OCI-LY3 (cell line): ENCODE measurements around the gene SMYD3.

ENCODE experiments used
- H2AFZ ChIP-seq: fragments of 200-600, 300-600 bp; shearing (Covaris generic); 2 replicates; pipeline ENCODE4 v1.6.0; 2014; ENCODE audit warnings: antibody characterized with exemption, low read depth, low read length
- H3K27ac ChIP-seq: fragments of 200-600, 300-600 bp; sonication (generic); 2 replicates; pipeline ENCODE4 v1.5.1; 2014; ENCODE audit warnings: mild to moderate bottlenecking, low read length, moderate library complexity, mixed read lengths
- H3K27me3 ChIP-seq: fragments of 200-600, 300-600 bp; sonication (generic); 2 replicates; pipeline ENCODE4 v1.6.1; 2014; ENCODE audit warnings: low read depth, low read length, mixed read lengths
- H3K36me3 ChIP-seq: fragments of 200-600, 300-600 bp; sonication (generic); replicated peaks from 2 replicates; pipeline ENCODE3; 2014; ENCODE audit warnings: low read depth, low read length, mixed read lengths
- H3K4me1 ChIP-seq: fragments of 300-600, 200-600 bp; sonication (generic); 2 replicates; pipeline ENCODE4 v1.6.1; 2014; ENCODE audit warnings: low read length, mixed read lengths
- H3K4me2 ChIP-seq: fragments of 200-600, 300-600 bp; sonication (generic); 2 replicates; pipeline ENCODE4 v1.6.1; 2014; ENCODE audit warnings: low read length, mixed read lengths
- H3K4me3 ChIP-seq: fragments of 300-600, 200-600 bp; sonication (generic); 2 replicates; pipeline ENCODE4 v1.5.1; 2014; ENCODE audit warnings: antibody characterized with exemption, mild to moderate bottlenecking, low read length, moderate library complexity
- H3K79me2 ChIP-seq: fragments of 300-600, 200-600 bp; shearing (Covaris generic); 2 replicates; pipeline ENCODE4 v1.6.1; 2014; ENCODE audit warnings: mild to moderate bottlenecking, low read length, mixed read lengths
- H3K9ac ChIP-seq: fragments of 300-600, 200-600 bp; shearing (Covaris generic); 2 replicates; pipeline ENCODE4 v1.6.0; 2014; ENCODE audit warnings: mild to moderate bottlenecking, low read length, moderate library complexity
- H3K9me3 ChIP-seq: fragments of 200-600, 300-600 bp; shearing (Covaris generic); 2 replicates; pipeline ENCODE4 v1.6.1; 2014; ENCODE audit warnings: low read length, mixed read lengths; ENCODE audit not compliant: insufficient read depth
- H4K20me1 ChIP-seq: fragments of 200-600, 300-600 bp; sonication (generic); 2 replicates; pipeline ENCODE4 v1.6.1; 2016; ENCODE audit warnings: low read length, mixed read lengths; ENCODE audit not compliant: insufficient read depth
- CTCF ChIP-seq: fragments of 200-600, 300-600 bp; sonication (generic); IDR thresholded peaks from 2 replicates; pipeline ENCODE4 v1.5.1; 2014; ENCODE audit warnings: antibody characterized with exemption, low read length, low read depth
- EZH2phosphoT487 ChIP-seq: fragments of 200-600 bp; shearing (Covaris generic); IDR thresholded peaks from 2 replicates; pipeline ENCODE4 v1.6.1; 2018; ENCODE audit warnings: antibody characterized with exemption, mixed run types, low read depth

The SMYD3 gene

GRCh38 chr1:246005067-246005466, 502.0 kb downstream of the SMYD3 start:
- TF ChIP-seq EZH2phosphoT487: no peak
- no peak for TF ChIP-seq CTCF
- no peak overlapping the region for H2AFZ ChIP-seq
- H3K4me2 ChIP-seq: no peak overlapping the region
- no peaks in the 10 kb centered on the region for H3K9me3 ChIP-seq
- H3K4me1 ChIP-seq: peaks cover 22% of the 10 kb centered on the region
- H3K79me2 ChIP-seq: no peaks in the 10 kb centered on the region
- no peak overlapping the region for H3K9ac ChIP-seq
- no peaks in the 10 kb centered on the region for H3K36me3 ChIP-seq
- H3K4me3 ChIP-seq: no peak overlapping the region
- H4K20me1 ChIP-seq: peaks cover 6% of the 10 kb centered on the region; the same call in 1 of the 2 replicates
- H3K27me3 ChIP-seq: no peaks in the 10 kb centered on the region
- H3K27ac ChIP-seq: no peak overlapping the region

GRCh38 chr1:246004301-246004700, 502.8 kb downstream of the SMYD3 start:
- H4K20me1 ChIP-seq: peaks cover 8% of the 10 kb centered on the region; the same call in 1 of the 2 replicates
- H3K27ac ChIP-seq: no peak overlapping the region
- H3K9me3 ChIP-seq: no peaks in the 10 kb centered on the region
- no peak overlapping the region for H3K9ac ChIP-seq
- no peak overlapping the region for H3K4me3 ChIP-seq
- TF ChIP-seq CTCF: no peak
- no peak for TF ChIP-seq EZH2phosphoT487
- H2AFZ ChIP-seq: no peak overlapping the region
- H3K36me3 ChIP-seq: no peaks in the 10 kb centered on the region
- H3K4me1 ChIP-seq: peaks cover 30% of the 10 kb centered on the region
- H3K4me2 ChIP-seq: no peak overlapping the region
- no peaks in the 10 kb centered on the region for H3K79me2 ChIP-seq
- no peaks in the 10 kb centered on the region for H3K27me3 ChIP-seq

DNA sequence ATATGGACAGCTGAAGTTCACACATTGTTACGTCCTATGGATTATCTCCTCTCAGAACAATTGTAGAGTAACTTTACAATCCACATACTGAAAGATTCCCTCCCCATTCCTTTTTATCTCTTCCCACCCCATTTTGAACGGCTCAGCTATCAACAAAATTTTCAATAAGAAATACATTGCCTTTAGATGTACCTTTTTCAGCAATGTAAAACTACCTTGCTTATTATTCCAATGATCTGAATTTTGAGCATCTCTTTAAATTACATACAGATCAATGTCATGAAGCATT, 503.7 kb downstream of the SMYD3 start:
- TF ChIP-seq EZH2phosphoT487: no peak
- no peak for TF ChIP-seq CTCF

DNA sequence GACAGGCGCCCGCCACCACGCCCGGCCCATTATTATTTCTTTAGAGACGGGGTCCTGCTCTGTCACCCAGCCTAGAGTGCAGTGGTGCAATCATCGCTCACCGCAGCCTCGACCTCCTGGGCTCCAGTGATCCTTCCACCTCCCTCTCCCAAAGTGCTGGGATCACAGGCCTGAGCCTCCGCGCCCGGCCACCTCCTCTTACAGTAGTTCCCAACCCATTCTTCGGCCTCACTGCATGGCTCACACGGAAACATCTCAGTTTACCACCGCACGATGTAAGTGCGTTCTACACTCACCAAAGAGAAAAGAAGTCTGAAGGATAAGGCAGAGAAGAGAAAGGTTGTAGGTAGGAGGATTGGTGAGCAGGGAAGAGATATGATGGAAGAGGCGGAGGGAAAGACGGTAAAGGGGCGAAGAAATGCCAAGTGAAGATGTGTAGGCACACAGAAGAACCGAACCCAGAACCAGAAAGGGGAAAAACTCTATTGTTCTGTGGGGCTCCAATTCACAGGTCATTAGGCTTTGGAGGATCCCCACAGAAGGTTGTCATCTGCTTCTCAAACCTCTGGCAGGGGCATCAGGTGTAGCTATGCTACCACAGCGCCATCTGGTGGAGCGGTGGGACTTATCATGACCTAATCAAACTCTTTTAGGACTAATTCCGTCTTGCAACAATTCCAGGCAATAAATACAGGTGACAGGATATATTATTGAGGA, 504.2 kb downstream of the SMYD3 start:
- no peak overlapping the region for H3K9ac ChIP-seq
- H3K4me1 ChIP-seq: peaks cover 26% of the 10 kb centered on the region
- H3K27me3 ChIP-seq: no peaks in the 10 kb centered on the region
- H3K9me3 ChIP-seq: no peaks in the 10 kb centered on the region
- H3K4me3 ChIP-seq: no peak overlapping the region
- no peaks in the 10 kb centered on the region for H3K79me2 ChIP-seq
- H3K36me3 ChIP-seq: no peaks in the 10 kb centered on the region
- H3K27ac ChIP-seq: no peak overlapping the region
- TF ChIP-seq CTCF: peak; percentile 97
- no peak for TF ChIP-seq EZH2phosphoT487
- H4K20me1 ChIP-seq: peaks cover 8% of the 10 kb centered on the region; the same call in 1 of the 2 replicates
- H2AFZ ChIP-seq: no peak overlapping the region
- no peak overlapping the region for H3K4me2 ChIP-seq

More for the DNA sequence above, 503.7 kb downstream of the SMYD3 start:
- Histone ChIP-seq H3K9ac (no peak overlapping the region), H2AFZ (no peak overlapping the region), H3K27me3 (no peaks in the 10 kb centered on the region), H3K27ac (no peak overlapping the region), H3K79me2 (no peaks in the 10 kb centered on the region), H3K4me3 (no peak overlapping the region), H3K4me2 (no peak overlapping the region), H3K9me3 (no peaks in the 10 kb centered on the region), H4K20me1 (peaks cover 8% of the 10 kb centered on the region; the same call in 1 of the 2 replicates), H3K4me1 (peaks cover 31% of the 10 kb centered on the region), H3K36me3 (no peaks in the 10 kb centered on the region)
